Progenitor cell of endocrine pancreas (in vitro differentiated cells): ENCODE results near the gene HEBP2. TPM values are rescaled to one million over a fixed set of nuclear protein-coding genes. Genes with fewer than 3 reads are reported as not detected.
A peak's percentile ranks its signal among the peaks of the same experiment; 100 is the strongest.

ENCODE experiments used
- DNase-seq: peaks from one replicate; pipeline ENCODE4 v3.0.0; 2021; ENCODE audit warnings: low spot score; ENCODE audit not compliant: unreplicated experiment
- H3K27ac Mint-ChIP-seq: 2 replicates; pipeline ENCODE4 v1.8.0; 2021; ENCODE audit warnings: mild to moderate bottlenecking, moderate library complexity, mixed read lengths
- H3K27me3 Mint-ChIP-seq: 2 replicates; pipeline ENCODE4 v1.8.0; 2021; ENCODE audit warnings: mixed read lengths
- H3K36me3 Mint-ChIP-seq: 2 replicates; pipeline ENCODE4 v1.8.0; 2022; ENCODE audit warnings: mixed read lengths; ENCODE audit not compliant: insufficient read depth
- H3K4me1 Mint-ChIP-seq: 2 replicates; pipeline ENCODE4 v1.8.0; 2021; ENCODE audit warnings: low read depth, mixed read lengths
- H3K4me3 Mint-ChIP-seq: 2 replicates; pipeline ENCODE4 v1.8.0; 2021; ENCODE audit warnings: low read depth, mild to moderate bottlenecking, moderate library complexity, mixed read lengths
- H3K9me3 Mint-ChIP-seq: 2 replicates; pipeline ENCODE4 v1.8.0; 2021; ENCODE audit warnings: low read depth, mixed read lengths
- total RNA-seq: library from RNA; stranded (reverse); gene quantifications from 2 replicates; pipeline ENCODE4 v1.2.1, GENCODE V29; 2021
- TF ChIP-seq, protein P1 (sequence below): fragments of 200-600 bp; sonication (generic); IDR thresholded peaks from one replicate; pipeline ENCODE4 v1.5.0; 2021; ENCODE audit warnings: antibody characterized with exemption, mild to moderate bottlenecking; ENCODE audit not compliant: unreplicated experiment

Gene HEBP2
- total RNA-seq, 1 donor from 2014 or later: 67.7 TPM

- peaks cover 21% of the 10 kb centered on the region for H3K36me3 Mint-ChIP-seq
- H3K27me3 Mint-ChIP-seq: no peaks in the 10 kb centered on the region
- no peak overlapping the region for H3K4me3 Mint-ChIP-seq
- H3K4me1 Mint-ChIP-seq: no peaks in the 10 kb centered on the region
- TF ChIP-seq, protein P1, sequence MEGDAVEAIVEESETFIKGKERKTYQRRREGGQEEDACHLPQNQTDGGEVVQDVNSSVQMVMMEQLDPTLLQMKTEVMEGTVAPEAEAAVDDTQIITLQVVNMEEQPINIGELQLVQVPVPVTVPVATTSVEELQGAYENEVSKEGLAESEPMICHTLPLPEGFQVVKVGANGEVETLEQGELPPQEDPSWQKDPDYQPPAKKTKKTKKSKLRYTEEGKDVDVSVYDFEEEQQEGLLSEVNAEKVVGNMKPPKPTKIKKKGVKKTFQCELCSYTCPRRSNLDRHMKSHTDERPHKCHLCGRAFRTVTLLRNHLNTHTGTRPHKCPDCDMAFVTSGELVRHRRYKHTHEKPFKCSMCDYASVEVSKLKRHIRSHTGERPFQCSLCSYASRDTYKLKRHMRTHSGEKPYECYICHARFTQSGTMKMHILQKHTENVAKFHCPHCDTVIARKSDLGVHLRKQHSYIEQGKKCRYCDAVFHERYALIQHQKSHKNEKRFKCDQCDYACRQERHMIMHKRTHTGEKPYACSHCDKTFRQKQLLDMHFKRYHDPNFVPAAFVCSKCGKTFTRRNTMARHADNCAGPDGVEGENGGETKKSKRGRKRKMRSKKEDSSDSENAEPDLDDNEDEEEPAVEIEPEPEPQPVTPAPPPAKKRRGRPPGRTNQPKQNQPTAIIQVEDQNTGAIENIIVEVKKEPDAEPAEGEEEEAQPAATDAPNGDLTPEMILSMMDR: no peak
- H3K27ac Mint-ChIP-seq: no peak overlapping the region
- DNase-seq: no peak
- H3K9me3 Mint-ChIP-seq: no peaks in the 10 kb centered on the region
Observed at GRCh38 chr6:138440296-138440695, 36.3 kb downstream of the HEBP2 start.

DNA sequence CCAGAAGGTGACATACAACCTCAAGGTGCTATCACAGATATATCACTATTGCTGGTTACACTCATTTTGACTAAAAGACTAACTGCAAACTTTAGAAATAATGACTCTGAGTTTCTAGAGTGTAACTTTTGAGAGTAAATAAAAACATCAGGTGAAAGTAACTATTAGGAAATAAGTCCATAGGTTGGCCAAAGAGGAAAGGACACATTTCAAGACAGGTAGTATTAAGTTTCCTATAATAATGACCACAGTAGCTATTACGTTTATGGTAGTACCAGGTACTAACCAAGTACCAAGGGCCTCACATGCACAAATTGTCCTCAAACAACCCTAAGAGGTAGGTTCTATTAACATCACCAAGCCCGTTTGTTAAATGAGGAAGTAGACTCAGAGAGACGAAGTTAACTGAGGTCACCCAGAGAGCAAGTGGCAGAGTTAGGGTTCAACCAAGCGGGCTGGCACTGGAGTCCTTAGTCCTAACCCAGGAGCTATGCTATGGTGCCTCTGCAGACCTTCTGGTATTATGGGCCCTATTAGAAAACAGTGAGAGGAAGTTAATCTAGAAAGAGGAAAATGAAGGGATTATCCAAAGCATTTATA, 36.8 kb downstream of the HEBP2 start:
- no peaks in the 10 kb centered on the region for H3K4me1 Mint-ChIP-seq
- no peaks in the 10 kb centered on the region for H3K9me3 Mint-ChIP-seq
- peaks cover 22% of the 10 kb centered on the region for H3K36me3 Mint-ChIP-seq
- H3K4me3 Mint-ChIP-seq: no peak overlapping the region
- TF ChIP-seq, protein P1: no peak
- no peaks in the 10 kb centered on the region for H3K27me3 Mint-ChIP-seq
- DNase-seq: no peak
- no peak overlapping the region for H3K27ac Mint-ChIP-seq

- H3K4me1 Mint-ChIP-seq: no peaks in the 10 kb centered on the region
- no peak for DNase-seq
Observed at GRCh38 chr6:138441965-138442364, 37.9 kb downstream of the HEBP2 start.

DNA sequence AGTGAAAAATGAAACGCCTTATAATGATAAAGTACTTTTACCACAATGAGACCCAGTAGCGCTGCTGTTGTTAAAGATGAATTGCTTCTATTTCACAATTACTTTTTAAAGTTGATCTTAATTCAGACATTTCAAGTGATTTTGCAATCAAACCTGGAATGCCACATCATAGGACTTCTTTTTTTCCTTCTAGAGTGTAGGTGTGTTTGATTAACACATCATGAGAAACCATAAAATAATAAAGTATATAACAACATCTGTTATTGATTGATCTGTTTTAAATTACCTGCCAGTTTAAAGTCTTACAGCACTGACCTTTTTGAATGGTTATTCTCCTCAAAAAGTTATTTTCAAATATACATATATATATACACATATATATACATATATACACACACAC, 38.6 kb downstream of the HEBP2 start:
- Mint-ChIP-seq H3K36me3 (peaks cover 20% of the 10 kb centered on the region), H3K9me3 (no peaks in the 10 kb centered on the region), H3K27me3 (no peaks in the 10 kb centered on the region), H3K4me3 (no peak overlapping the region), H3K4me1 (no peaks in the 10 kb centered on the region), H3K27ac (no peak overlapping the region)
- TF ChIP-seq, protein P1: no peak
- DNase-seq: no peak

More at GRCh38 chr6:138441965-138442364, 37.9 kb downstream of the HEBP2 start:
- Mint-ChIP-seq H3K27me3 (no peaks in the 10 kb centered on the region), H3K27ac (no peak overlapping the region), H3K4me3 (no peak overlapping the region), H3K36me3 (peaks cover 24% of the 10 kb centered on the region), H3K9me3 (no peaks in the 10 kb centered on the region)
- TF ChIP-seq, protein P1: no peak

- TF ChIP-seq, protein P1: no peak
- Mint-ChIP-seq H3K27me3 (no peaks in the 10 kb centered on the region), H3K4me3 (no peak overlapping the region), H3K36me3 (peaks cover 24% of the 10 kb centered on the region), H3K4me1 (no peaks in the 10 kb centered on the region), H3K9me3 (no peaks in the 10 kb centered on the region), H3K27ac (peak overlapping the region; percentile 13)
- DNase-seq: no peak
Observed at GRCh38 chr6:138443979-138444378, 40.0 kb downstream of the HEBP2 start.
